PC-9 (cell line): ENCODE data around the gene CTIF.

Experiments
- EZH2 ChIP-seq: fragments of 200-600 bp; sonication (generic); IDR thresholded peaks from 2 replicates; pipeline ENCODE4 v1.8.0; 2017; ENCODE audit warnings: antibody characterized with exemption, low read depth
- TF ChIP-seq, protein P1 (sequence below): fragments of 200-600 bp; sonication (generic); conservative IDR thresholded peaks from 2 replicates; pipeline ENCODE4 v1.6.1; 2017; ENCODE audit warnings: mixed run types, antibody characterized with exemption, mild to moderate bottlenecking, moderate library complexity

- TF ChIP-seq, protein P1, sequence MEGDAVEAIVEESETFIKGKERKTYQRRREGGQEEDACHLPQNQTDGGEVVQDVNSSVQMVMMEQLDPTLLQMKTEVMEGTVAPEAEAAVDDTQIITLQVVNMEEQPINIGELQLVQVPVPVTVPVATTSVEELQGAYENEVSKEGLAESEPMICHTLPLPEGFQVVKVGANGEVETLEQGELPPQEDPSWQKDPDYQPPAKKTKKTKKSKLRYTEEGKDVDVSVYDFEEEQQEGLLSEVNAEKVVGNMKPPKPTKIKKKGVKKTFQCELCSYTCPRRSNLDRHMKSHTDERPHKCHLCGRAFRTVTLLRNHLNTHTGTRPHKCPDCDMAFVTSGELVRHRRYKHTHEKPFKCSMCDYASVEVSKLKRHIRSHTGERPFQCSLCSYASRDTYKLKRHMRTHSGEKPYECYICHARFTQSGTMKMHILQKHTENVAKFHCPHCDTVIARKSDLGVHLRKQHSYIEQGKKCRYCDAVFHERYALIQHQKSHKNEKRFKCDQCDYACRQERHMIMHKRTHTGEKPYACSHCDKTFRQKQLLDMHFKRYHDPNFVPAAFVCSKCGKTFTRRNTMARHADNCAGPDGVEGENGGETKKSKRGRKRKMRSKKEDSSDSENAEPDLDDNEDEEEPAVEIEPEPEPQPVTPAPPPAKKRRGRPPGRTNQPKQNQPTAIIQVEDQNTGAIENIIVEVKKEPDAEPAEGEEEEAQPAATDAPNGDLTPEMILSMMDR: no peak
- no peak for TF ChIP-seq EZH2
These were observed 359.7 kb downstream of the CTIF start for GRCh38 chr18:48898521-48898920.
